HG03280 (cell line): ENCODE data around the gene OR10T2.
"Not testable (repeated sequence)": the region's sequence is repeated elsewhere in the genome, so short reads cannot be mapped to it uniquely, and the experiment has no call there.

Experiments used
- ATAC-seq: cut with Tn5 transposase; IDR thresholded peaks from one replicate; pipeline ENCODE4 v1.9.1; 2021; ENCODE audit warnings: mild to moderate bottlenecking, moderate library complexity; ENCODE audit not compliant: unreplicated experiment

The OR10T2 gene, protein sequence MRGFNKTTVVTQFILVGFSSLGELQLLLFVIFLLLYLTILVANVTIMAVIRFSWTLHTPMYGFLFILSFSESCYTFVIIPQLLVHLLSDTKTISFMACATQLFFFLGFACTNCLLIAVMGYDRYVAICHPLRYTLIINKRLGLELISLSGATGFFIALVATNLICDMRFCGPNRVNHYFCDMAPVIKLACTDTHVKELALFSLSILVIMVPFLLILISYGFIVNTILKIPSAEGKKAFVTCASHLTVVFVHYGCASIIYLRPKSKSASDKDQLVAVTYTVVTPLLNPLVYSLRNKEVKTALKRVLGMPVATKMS

GRCh38 chr1:158398818-158399514, at the start of gene OR10T2:
Gene OR10T2, minus strand, starts transcription at chr1:158399466. Its CDS starts 0 bp downstream, at chr1:158399466.
- no peak for ATAC-seq

DNA sequence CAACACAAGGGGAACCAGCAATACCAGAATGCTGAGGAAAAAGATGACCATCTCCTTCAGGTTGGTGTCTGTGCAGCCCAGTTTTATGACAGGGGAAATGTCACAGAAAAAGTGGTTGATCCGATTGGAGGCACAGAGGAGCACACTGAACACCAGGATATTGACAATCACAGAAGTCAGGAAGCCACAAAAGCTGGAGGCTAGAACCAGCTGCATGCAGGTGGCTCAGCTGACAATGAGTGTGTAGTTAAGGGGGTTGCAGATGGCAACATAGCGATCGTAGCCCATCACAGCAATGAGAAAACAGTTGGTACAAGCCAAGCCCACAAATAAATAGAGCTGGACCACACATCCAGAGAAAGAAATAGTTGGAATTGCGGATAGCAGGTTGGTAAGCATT, 46.1 kb upstream of the OR10T2 start:
- ATAC-seq = no peak

DNA sequence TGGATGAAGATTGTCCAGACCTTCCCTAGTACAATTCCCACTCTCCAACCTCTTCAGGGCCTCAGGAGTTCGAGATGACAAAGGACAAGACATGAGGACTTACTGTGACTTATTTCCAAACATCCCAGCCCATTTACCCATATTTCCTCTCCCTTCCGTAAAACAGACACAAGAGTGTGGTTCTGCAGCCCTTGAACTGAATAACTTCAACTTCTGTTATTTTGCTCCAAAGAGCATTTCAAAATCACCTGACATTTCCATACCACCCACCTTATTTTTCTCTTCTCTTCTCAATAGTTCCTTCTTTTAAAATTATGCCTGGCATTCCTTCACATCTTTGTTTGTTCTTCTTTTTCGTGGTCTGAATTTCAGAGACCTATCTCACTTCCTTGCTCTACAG, 35.5 kb upstream of the OR10T2 start:
- ATAC-seq = no peak

DNA sequence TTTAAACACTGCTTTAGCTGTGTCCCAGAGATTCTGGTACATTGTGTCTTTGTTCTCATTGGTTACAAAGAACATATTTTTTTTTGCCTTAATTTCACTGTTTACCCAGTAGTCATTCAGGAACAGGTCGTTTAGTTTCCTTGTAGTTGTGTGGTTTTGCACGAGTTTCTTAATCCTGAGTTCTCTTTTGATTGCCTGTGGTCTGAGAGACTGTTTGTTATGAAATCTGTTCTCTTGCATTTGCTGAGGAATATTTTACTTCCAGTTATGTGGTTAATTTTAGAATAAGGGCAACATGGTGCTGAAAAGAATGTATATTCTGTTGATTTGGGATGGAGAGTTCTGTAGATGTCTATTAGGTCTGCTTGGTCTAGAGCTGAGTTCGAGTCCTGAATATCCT, 30.9 kb upstream of the OR10T2 start:
- ATAC-seq = not testable (repeated sequence)

GRCh38 chr1:158426137-158426536, 26.9 kb upstream of the OR10T2 start, which contains the start of gene OR10K2:
Gene OR10K2, minus strand, starts transcription at chr1:158426237. Its CDS starts 5,371 bp downstream, at chr1:158420866.
- no peak for ATAC-seq

DNA sequence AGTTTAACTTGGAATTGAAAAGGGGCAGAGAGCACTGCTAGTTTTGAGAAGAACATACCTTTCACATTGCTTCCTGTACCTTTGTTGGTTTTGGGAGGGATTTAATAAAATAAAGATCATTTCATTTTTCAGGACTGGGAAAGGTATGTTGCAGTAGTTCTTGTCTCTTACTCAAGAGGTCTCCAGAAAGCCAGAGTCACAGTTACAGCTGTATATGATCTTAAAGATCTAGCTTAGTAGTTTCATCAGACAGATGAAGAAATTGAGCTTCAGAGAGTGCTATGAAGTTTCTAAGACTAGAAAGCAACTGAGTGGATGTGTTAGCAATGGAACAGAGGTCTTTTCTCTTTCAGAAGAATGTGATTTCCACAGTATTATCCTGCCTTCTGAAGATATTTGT, 25.8 kb upstream of the OR10T2 start:
- no peak for ATAC-seq

DNA sequence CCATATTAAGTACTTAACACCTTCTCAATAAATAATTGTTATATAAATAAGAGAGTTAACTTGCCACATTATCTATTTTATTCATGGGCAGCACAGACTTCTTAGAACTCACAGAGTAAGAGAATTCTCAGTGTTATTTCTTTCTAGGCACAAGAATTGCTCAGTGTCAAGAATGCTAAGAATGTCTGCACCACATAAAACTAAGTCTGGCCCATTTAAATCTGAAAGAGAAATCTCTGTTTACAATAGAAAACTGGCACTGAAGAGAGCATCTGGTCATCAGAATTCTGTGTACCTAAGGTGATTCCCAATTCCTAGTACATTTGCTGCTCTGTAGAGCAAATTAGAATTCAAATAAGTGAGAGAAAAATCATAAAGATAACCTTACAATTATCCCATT, 22.9 kb upstream of the OR10T2 start:
- ATAC-seq = no peak

GRCh38 chr1:158417586-158417985, 18.3 kb upstream of the OR10T2 start:
- no peak for ATAC-seq

DNA sequence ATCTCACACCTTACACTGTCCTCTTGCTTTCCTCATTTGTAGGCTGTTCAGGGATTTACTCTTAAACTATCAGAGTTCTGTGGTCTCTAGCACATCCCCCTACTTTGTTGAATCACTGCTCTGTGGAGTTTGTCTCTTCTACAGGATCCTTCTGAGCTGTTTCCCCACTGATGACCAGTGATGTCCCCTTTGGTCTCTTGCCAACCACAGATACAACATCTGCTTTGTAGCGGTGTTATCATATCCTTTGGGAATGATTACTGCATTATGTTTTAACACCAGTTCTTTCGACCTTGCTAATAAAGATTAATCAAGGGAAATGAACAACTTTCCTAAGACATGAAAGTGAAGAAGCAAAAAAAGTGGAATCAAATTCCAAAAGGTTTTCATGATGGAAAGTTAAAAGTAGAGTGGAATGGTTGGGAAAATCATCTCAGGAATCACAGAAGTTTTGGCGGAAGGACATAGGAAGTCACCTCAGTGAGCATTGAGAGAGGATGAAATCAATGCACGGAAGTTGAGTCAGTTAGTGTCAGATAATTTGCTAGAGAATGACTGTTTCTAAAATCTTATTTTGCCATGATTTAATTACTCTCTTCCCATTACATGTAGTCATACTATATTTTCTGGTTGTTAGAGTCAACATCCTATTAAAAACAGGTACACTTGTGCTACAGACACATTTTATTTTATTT, 15.5 kb upstream of the OR10T2 start:
- no peak for ATAC-seq

DNA sequence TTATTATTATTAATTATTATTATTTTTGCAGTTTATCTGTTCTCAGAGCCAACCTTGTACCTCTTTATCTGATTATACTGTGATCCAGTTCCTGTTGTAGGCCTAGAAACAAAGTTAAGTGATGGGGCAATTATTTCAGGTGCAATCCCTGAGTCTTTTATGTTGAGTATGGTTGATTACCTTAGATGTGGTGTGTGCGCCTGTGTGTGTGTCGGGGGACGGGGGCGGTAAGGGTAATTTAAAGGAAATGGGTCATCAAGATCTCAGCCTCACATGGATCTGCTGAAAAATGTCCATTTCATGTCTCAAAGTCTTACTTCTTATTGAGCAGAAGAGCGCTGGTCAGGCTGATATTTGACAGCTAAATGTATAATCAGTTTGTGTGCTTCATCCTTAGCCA, 7.8 kb upstream of the OR10T2 start:
- no peak for ATAC-seq

DNA sequence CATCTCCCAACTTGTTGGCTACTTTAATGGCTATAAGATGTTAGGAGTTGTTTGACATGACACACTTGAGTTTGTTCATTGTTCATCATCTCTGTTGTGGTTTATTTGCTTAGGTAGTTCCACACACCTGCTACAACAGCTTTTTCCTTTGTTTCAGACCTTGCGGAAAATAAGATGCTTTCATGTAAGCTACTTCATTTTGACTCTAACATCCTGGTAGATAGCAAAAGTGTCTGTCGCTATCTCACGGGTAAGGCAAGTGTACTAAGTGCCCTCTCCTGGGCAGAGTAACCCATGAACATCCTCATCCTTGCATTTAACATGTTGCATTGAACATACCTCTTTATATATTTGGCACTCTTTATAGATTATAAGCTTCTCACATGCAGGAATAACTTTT, 1.6 kb upstream of the OR10T2 start:
- ATAC-seq = no peak

DNA sequence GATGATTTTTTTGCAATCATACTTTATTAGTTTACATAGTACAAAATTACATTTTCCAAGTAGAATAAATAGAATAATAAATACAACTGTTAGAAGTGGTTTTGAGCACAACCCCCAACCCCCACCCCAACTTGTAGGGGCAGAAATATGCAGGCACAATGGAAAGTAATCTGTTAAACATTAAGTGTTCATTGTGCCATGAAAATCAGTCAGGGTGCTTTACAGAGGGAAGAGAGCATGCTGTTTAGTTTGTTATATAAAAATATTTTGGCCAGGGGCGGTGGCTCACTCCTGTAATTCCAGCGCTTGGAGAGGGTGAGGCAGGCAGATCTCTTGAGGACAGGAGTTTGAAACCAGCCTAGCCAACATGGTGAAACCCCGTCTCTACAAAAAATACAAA, 2.6 kb downstream of the OR10T2 start:
- no peak for ATAC-seq

DNA sequence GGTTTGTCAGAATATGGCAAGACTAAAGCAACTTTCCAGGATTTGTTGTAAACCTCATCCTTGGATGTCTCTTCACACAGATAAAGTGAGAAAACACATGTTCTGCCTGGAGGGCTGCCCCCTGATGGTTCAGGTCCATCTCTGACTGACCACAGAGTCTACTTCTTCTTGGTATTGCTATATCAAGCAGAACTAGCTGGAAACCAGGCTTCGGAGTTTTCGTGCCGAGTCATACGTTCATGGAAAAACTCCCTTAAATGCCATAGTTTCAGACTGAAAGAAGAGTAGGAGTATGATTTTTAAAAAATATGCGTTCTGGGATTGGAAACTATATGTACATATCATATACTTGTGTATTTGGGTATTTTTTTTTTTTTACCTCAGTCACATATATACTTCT, 5.8 kb downstream of the OR10T2 start:
- no peak for ATAC-seq

- no peak for ATAC-seq
These were observed 8.2 kb downstream of the OR10T2 start for GRCh38 chr1:158391099-158391498.

DNA sequence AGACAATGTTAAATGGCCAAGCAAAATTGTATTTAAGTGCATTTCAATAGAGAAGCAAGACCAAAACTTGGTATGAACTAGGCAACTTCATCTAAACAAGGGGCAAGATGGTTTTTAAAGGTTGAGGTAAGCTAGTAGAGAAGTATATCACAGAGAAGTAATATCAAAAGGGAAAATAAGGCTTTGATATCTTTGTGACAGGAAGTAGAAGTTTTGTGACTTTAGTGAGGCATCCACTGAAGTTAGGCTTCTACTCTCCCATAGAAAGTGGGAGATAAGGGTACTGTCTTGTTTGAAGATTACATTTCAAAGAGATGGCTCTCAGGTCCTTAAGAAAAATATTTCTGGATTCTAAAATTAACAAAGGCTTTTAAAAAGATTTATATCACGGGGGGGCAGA, 8.9 kb downstream of the OR10T2 start:
- no peak for ATAC-seq

- ATAC-seq = no peak
These were observed 24.4 kb downstream of the OR10T2 start for GRCh38 chr1:158374860-158375259.

GRCh38 chr1:158374101-158374500, 25.2 kb downstream of the OR10T2 start:
- ATAC-seq = not testable (repeated sequence)

DNA sequence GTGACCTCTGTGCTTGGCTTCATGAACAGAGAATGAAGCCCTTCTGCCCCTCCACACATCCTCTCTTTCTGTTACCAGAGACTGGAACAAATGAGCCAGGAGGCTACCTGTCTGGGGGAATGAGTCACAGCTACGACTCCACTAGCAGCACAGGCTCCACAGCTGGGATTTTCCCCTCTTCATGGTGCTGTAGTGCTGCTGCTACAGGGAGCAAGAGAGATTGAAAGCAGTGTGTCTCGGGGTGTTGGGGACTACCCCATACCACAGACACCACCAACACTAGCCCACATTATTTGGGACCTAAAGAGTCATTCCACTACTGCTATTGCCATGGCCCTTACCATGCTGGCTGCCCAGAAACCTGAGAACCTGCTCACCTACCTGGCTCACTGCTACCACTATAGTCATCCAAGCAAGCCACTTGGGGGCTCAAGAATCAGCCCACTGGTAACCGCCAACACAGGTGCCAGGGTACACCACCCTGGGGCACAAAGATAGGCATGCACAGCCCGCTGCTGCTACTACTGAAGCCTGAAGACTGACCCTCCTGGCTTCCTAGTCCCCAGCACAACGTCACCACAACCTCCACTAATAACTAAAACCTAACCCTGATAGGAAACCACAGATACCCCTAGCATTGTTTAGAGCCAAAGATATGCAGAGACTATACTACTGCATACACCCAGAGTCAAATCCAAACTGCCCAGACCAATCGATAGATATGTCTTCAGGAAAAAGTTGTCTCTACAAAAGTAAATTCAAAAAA, 27.9 kb downstream of the OR10T2 start:
- ATAC-seq = peak; percentile 85

DNA sequence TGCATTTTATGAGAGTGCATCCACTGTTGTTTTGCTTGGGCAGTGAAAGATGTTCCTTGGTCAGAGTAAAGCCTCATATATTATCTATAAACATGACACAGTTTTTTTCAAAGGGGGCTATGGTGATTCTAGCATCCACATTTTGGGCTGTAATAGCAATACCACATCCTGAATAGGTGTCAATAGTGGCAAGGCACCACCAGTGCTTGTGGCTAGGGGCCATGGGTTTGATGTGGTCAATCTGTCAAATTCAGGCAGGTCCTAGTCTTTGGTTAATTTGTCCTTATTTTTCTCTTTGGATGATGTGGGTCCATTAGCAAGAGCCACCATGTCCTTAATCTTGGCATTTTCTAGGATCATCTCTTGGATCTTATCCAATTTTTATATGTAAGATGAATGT, 32.5 kb downstream of the OR10T2 start:
- ATAC-seq = no peak

DNA sequence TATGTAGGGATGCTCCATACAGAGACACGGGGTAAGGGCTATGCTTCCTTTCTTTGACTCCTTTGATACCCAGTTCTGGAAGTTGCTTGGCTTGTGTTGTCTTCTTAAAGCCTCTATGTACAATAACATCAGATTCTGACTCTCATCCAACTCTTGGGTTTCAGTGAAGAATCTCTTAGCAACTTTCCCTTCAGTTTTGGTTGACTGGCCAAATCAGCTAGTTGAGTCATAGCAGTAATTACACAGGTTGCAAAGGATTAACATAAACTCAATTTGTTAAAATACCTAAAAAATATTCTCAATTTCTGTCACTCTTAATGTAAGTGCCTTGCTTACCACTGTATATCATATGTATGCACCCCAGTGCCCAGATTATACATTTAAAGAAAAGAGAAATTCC, 36.3 kb downstream of the OR10T2 start:
- no peak for ATAC-seq

DNA sequence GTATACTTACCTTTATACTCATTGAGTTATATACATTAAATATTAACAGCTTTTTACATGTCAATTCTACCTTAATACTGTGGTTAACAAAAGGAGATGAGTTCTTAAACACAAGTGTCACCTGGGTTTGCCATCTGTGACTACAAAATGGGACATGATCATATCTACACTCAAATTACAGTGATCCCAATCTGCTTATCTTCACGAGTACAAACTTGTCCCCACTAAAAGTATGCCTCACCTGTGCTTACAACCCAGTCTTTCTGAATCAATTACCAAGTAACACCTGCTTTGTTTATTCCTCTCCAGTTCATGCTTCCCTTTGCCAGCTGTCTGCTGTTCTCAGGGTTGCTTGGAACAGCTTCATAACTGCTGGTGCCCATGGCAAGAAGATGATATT, 36.8 kb downstream of the OR10T2 start:
- no peak for ATAC-seq
